Progenitor cell of endocrine pancreas (in vitro differentiated cells): ENCODE data around the gene CTBP1. TPM values are rescaled to one million over a fixed set of nuclear protein-coding genes. Genes with fewer than 3 reads are reported as not detected.

Experiments
- DNase-seq: peaks from one replicate; pipeline ENCODE4 v3.0.0; 2021; ENCODE audit warnings: low spot score; ENCODE audit not compliant: unreplicated experiment
- H3K27ac Mint-ChIP-seq: 2 replicates; pipeline ENCODE4 v1.8.0; 2021; ENCODE audit warnings: mild to moderate bottlenecking, moderate library complexity, mixed read lengths
- H3K27me3 Mint-ChIP-seq: 2 replicates; pipeline ENCODE4 v1.8.0; 2021; ENCODE audit warnings: mixed read lengths
- H3K36me3 Mint-ChIP-seq: 2 replicates; pipeline ENCODE4 v1.8.0; 2022; ENCODE audit warnings: mixed read lengths; ENCODE audit not compliant: insufficient read depth
- H3K4me1 Mint-ChIP-seq: 2 replicates; pipeline ENCODE4 v1.8.0; 2021; ENCODE audit warnings: low read depth, mixed read lengths
- H3K4me3 Mint-ChIP-seq: 2 replicates; pipeline ENCODE4 v1.8.0; 2021; ENCODE audit warnings: low read depth, mild to moderate bottlenecking, moderate library complexity, mixed read lengths
- H3K9me3 Mint-ChIP-seq: 2 replicates; pipeline ENCODE4 v1.8.0; 2021; ENCODE audit warnings: low read depth, mixed read lengths
- CTCF ChIP-seq: fragments of 200-600 bp; sonication (generic); IDR thresholded peaks from one replicate; pipeline ENCODE4 v1.5.0; 2021; ENCODE audit warnings: antibody characterized with exemption, mild to moderate bottlenecking; ENCODE audit not compliant: unreplicated experiment
- total RNA-seq: library from RNA; stranded (reverse); gene quantifications from 2 replicates; pipeline ENCODE4 v1.2.1, GENCODE V29; 2021

Gene CTBP1
- total RNA-seq, 1 donor from 2014 or later: 199 TPM

GRCh38 chr4:1269209-1269608 lies 20.3 kb upstream of the CTBP1 start:
- Mint-ChIP-seq H3K27ac (no peak overlapping the region), H3K4me1 (no peaks in the 10 kb centered on the region), H3K4me3 (no peak overlapping the region), H3K9me3 (peaks cover 28% of the 10 kb centered on the region), H3K27me3 (no peaks in the 10 kb centered on the region), H3K36me3 (peaks cover 18% of the 10 kb centered on the region)
- TF ChIP-seq CTCF: no peak
- DNase-seq: no peak

- Mint-ChIP-seq H3K36me3 (peaks cover 18% of the 10 kb centered on the region), H3K4me3 (no peak overlapping the region), H3K27me3 (no peaks in the 10 kb centered on the region), H3K4me1 (no peaks in the 10 kb centered on the region), H3K9me3 (peaks cover 28% of the 10 kb centered on the region), H3K27ac (no peak overlapping the region)
- DNase-seq: no peak
- TF ChIP-seq CTCF: no peak
Observed at GRCh38 chr4:1266881-1267763, 18.2 kb upstream of the CTBP1 start.

- Mint-ChIP-seq H3K27me3 (no peaks in the 10 kb centered on the region), H3K4me3 (no peak overlapping the region), H3K36me3 (peaks cover 15% of the 10 kb centered on the region), H3K9me3 (peaks cover 24% of the 10 kb centered on the region), H3K27ac (no peak overlapping the region), H3K4me1 (no peaks in the 10 kb centered on the region)
- TF ChIP-seq CTCF: no peak
- no peak for DNase-seq
Observed at GRCh38 chr4:1265351-1265750, 16.4 kb upstream of the CTBP1 start.

GRCh38 chr4:1264942-1265341 lies 16.0 kb upstream of the CTBP1 start:
- no peaks in the 10 kb centered on the region for H3K4me1 Mint-ChIP-seq
- TF ChIP-seq CTCF: no peak
- H3K4me3 Mint-ChIP-seq: no peak overlapping the region
- peaks cover 15% of the 10 kb centered on the region for H3K36me3 Mint-ChIP-seq
- no peak overlapping the region for H3K27ac Mint-ChIP-seq
- peaks cover 24% of the 10 kb centered on the region for H3K9me3 Mint-ChIP-seq
- no peak for DNase-seq
- no peaks in the 10 kb centered on the region for H3K27me3 Mint-ChIP-seq

GRCh38 chr4:1261107-1261928 lies 12.4 kb upstream of the CTBP1 start:
- DNase-seq: no peak
- Mint-ChIP-seq H3K27ac (no peak overlapping the region), H3K4me3 (no peak overlapping the region), H3K4me1 (no peaks in the 10 kb centered on the region), H3K27me3 (no peaks in the 10 kb centered on the region), H3K36me3 (peaks cover 8% of the 10 kb centered on the region), H3K9me3 (peaks cover 15% of the 10 kb centered on the region)
- no peak for TF ChIP-seq CTCF
